SK-N-MC (cell line): ENCODE data around the gene N4BP3.

Experiments
- EZH2 ChIP-seq: fragments of 200-600 bp; sonication (generic); IDR thresholded peaks from one replicate; pipeline ENCODE4 v1.6.1; 2017; ENCODE audit warnings: antibody characterized with exemption
- FOXP2 ChIP-seq: optimal IDR thresholded peaks from 2 replicates; pipeline ENCODE3; 2011; ENCODE audit warnings: mild to moderate bottlenecking, moderate library complexity; ENCODE audit not compliant: insufficient read depth; ENCODE audit errors: extremely low read length, control extremely low read depth
- POLR2AphosphoS5 ChIP-seq: IDR thresholded peaks from 2 replicates; pipeline ENCODE4 v1.6.1; 2012; ENCODE audit warnings: mild to moderate bottlenecking, low read depth, low read length, borderline replicate concordance

DNA sequence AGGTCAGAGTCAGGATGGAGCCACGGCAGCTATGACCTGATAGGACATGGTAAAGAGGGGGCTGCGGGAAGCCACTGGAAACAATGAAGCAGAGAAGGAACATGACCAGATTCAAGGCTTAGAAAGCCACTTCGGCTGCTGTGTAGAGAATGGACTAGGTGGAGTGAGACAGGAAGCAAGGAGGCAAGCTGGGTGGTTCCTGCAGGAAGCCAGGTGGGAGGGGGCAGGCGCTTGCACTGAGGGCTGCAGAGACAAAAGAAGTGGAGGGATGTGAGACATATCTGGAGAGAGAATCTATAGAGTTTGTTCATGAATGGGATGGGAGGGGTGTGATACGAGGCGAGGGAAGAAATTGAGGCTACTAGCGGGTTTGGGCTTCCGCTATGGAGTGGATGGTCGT, 19.0 kb upstream of the N4BP3 start:
- TF ChIP-seq EZH2: no peak
- TF ChIP-seq POLR2AphosphoS5: no peak
- TF ChIP-seq FOXP2: no peak
